GM23338 (cell line): ENCODE data around the gene TSHZ2. TPM values are rescaled to one million over a fixed set of nuclear protein-coding genes. Genes with fewer than 3 reads are reported as not detected.

Experiments used
- polyA plus RNA-seq: library from polyadenylated mRNA; unstranded; fragments of >200 nt; fragmentation: Nextera tagmentation; extraction: Ambion mirVana; gene quantifications from 2 replicates; pipeline ENCODE4 v1.2.1, GENCODE V29; 2016
- small RNA-seq: library from RNA; depleted of rRNA; stranded (forward); fragments of <200 nt; gene quantifications from one replicate; pipeline ENCODE3, GENCODE V24; 2014; ENCODE audit warnings: low replicate concordance
- total RNA-seq: library from RNA; depleted of rRNA; stranded (reverse); fragments of >200 nt; shearing (Covaris generic); gene quantifications from 2 replicates; pipeline ENCODE4 v1.2.3, GENCODE V29; 2014

Gene TSHZ2
- total and polyA plus RNA-seq, 2 experiments from 2014 or later, result 0.49 to 1.3 TPM

Small RNA genes lying within 50 kb of the gene (small RNA-seq; reads per million reads assigned to genes)
- gene RF00019, result not detected
